ENCODE results near the gene RABGAP1L. TPM values are rescaled to one million over a fixed set of nuclear protein-coding genes. Genes with fewer than 3 reads are reported as not detected.
"Not testable (repeated sequence)": the region's sequence is repeated elsewhere in the genome, so short reads cannot be mapped to it uniquely, and the experiment has no call there.

Gene RABGAP1L
- total RNA-seq, 1 donor from 2014 or later, result 79.2 TPM

DNA sequence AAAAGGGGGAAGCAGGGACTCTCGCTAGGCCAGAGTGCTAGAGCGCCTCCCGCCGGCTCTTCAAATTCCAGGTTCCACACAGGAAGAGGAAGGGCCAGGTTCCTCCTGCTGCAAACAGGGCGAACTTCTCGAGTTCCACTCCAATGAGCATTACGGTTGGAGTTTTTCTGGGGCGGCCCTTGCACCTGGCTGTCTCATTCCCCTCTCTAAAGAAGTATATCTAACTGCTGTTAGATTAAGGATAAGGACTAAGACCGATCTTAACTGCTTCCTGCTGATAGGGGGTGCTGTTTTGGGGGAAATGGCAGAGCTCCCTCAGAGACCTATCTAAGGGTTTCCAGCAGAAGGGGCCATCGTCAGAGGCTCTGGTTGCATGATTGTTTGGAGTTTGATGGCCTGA is 138.0 kb downstream of the RABGAP1L start:
- no peak for DNase-seq (ENCODE audit: low read depth)

DNA sequence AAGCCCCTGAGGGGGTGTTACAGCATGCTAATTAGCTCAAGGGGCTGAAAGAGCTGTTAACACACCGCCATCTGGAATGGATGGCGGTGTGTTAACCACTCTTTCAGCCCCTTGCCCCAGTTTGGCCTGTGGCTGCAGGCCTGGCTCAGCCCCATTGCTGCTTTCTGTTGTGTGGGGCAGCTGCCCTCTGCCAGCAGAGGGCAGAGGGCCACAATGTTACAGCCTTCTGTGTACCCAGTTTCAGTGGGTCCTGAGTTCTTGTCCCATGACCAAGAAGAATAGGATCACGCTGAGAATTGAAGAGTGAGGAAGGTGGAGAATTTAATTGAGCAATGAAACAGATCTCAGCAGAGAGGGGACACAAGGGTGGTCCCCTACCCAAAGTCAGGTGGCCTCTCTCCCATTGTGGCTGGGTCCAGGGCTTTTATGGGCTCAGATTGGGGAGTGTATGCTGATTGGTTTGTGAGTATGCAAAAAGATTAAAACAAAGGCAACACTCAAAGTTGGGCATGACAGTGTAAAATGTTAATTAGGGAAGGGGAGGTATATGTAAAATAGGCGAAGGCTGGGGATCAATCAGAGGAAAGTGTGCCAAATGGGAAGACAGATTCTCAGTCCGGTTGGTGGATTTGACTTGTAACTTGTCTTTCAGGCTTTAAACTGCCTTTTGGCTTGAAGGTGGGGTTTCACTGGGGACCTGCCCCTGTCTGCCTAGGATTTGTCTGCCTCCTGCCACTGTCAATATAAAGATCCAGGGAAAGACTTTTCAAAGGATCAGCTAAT is 142.2 kb downstream of the RABGAP1L start:
- no peak for DNase-seq (ENCODE audit: low read depth)

DNA sequence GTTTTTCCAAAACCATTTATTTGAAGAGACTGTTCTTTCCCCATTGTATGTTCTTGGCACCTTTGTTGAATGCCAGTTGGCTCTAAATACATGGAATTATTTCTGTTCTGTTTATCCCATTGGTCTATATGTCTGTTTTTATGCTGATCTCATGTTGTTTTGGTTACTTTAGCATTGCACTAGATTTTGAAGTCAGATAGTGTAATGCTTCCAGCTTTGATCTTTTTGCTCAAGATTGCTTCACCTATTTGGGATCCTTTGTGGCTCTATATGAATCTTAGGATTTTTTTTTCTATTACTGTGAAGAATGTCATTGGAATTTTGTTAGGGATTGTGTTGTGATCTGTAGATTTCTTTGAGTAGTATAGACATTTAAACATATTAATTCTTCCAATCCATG is 149.3 kb downstream of the RABGAP1L start:
- no peak for DNase-seq (ENCODE audit: low read depth)

DNA sequence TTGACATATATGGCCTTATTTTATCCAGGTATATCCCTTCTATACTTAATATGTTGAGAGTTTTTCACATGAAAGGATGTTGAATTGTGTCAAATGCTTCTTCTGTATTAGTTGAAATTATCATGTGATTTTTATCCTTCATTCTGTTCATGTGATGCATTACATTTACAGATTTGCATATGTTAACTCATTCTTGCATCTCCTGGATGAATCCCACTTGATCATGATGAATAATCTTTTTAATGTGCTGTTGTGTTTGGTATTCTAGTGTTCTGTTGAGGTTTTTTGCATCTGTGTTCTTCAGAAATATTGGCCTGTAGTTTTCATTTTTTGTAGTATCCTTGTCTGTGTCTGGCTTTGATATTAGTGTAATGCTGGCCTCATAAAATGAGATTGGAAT is 150.2 kb downstream of the RABGAP1L start:
- no peak for DNase-seq (ENCODE audit: low read depth)

DNA sequence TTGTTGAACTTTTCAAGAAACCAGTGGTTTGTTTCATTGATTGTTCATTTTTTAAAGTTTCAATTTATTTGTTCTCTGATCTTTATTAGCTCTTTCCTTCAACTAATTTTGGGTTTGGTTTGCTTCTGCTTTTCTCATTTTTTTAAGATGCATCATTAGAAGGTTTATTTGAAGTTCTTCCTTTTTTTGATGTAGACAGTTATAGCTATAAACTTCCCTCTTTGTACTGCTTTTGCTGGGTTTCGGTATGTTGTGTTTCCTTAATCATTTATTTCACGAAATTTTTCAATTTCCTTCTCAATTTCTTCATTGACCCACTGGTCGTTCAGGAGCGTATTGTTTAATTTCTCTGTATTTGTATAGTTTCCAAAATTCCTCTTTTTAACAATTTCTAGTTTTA is 155.1 kb downstream of the RABGAP1L start:
- DNase-seq (ENCODE audit: low read depth), result no peak

DNA sequence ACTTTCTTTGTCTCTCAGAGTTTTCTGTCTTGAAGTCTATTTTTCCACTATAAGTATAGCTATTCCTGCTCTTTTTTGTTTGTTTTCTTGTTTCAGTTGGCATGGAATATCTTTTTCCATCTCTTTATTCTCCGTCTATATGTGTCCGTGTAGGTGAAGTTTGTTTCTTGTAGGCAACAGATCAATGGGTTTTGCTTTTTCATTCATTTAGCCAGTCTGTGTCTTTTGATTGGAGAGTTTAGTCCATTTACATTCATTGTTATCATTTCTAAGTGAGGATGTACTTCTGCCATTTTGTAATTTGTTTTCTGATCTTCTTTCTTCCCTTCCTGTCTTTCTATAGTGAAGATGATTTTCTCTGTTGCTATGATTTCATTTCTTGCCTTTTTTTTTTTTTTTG is 155.9 kb downstream of the RABGAP1L start:
- no peak for DNase-seq (ENCODE audit: low read depth)

DNA sequence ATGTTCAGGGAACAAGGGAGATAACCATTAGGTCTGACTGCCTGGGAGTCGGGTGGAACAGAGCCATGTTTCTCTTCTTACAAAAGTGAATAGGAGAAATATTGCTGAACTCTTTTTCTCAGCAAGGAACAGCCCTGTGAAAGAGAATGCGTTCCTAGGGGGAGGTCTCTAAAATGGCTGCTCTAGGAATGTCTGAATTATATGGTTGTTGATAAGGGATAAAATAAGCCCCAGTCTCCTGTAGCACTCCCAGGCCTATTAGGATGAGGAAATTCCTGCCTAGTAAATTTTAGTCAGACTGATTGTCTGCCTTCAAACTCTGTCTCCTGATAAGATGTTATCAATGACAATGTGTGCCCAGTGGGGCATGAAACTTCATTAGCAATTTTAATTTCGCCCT is 161.6 kb downstream of the RABGAP1L start:
- DNase-seq (ENCODE audit: low read depth), result not testable (repeated sequence)

DNA sequence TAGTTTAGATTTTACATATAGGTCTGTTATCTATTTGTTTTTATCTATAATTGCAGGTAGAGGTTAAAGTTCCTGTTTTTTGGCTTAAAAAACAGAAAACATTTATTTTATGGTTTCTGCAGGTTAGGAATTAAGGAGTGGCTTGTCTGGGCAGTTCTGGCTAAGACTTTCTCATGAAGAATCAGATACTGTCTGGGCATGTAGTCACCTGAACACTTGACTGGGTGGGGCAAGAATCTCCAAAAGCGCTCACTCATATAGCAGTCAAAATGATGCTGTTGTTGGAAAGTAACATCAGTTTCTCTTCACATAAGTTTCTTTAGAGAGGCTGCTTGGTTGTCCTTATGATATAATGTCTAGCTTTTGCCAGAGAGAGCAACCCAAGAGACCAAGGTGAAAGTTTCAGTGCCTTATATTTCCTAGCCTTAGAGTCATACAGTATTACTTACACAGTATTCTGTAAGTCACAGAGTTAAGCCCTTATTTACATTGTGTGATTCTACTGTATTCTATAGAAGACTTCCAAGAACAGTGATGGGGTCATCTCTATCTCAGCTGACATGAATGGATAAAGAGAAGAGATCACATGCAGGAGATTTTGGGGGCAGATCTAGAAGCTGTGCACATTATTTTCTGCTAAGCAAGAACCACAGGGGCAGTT is 163.0 kb downstream of the RABGAP1L start:
- no peak for DNase-seq (ENCODE audit: low read depth)

DNA sequence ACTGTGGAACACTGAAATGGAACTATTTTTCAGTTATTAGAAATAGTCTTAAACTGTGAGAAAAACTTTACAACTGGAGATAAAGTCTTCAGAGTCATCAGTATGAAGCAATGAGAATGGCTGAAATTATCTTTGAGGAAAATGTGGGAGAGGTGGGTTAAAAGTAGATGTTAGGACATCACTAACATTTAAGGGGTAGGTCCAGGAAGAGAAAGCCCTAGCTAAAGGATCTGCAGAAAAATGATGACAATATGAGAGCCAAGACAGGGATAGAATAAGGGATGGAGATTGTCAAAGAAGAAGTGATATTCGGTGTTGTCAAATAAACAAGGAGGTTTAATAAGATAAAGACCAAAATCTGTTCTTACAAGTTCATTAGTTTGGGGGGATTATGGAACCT is 165.2 kb downstream of the RABGAP1L start:
- no peak for DNase-seq (ENCODE audit: low read depth)

DNA sequence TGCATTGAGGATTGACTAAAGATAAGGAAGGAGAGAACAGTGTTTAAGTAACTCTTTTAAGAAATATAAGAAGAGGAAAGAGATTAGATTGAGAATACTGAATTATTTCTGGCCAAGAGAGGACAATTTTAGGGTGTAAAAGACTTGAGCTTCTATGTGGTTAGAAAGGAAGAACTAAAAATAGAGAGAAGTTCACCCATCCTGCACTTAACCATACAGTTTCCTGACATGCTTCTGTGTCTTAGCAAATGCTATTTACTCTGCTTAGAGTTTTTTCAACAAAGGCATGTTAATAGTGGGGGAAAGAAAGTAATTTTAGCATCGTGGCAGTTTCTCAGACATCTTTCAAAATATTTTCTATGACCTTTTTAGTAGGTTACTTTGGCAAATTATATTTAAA is 165.6 kb downstream of the RABGAP1L start:
- no peak for DNase-seq (ENCODE audit: low read depth)

DNA sequence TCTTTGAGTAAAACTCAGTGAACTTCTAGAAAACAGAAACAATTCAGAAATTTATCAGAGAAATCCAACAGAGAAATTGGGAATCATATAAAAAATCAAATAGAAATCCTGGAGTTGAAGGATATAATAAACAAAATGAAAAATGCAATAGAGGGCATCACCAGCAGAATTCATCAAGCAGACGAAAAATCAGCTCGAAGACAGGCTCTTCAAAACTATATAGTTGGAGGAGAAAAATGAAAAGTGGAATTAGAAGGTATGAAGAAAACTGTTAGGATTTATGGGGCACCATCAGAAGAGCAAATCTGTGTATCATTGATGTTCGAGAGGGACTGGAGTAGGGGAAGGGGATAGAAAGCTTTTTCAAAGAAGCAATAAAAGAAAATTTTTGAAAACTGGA is 167.0 kb downstream of the RABGAP1L start:
- no peak for DNase-seq (ENCODE audit: low read depth)

DNA sequence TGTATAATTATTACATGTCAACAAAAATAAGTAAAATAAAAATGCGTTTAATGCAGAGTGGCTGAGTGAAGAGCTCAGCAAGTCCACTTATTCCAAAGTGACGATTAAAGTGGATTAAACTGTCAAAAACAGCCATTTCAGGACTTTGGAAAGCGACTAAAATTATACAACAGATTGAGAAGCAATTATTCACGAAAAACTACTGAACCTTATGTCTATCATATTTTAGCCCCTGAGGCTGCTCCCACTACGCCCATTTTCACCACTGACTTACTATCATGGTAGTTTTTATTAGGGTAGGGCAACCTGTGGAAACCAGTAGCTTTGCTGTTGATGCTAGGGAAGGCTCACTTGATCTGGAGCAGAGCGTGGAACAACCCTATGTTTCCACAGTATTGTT is 174.1 kb downstream of the RABGAP1L start:
- no peak for DNase-seq (ENCODE audit: low read depth)

DNA sequence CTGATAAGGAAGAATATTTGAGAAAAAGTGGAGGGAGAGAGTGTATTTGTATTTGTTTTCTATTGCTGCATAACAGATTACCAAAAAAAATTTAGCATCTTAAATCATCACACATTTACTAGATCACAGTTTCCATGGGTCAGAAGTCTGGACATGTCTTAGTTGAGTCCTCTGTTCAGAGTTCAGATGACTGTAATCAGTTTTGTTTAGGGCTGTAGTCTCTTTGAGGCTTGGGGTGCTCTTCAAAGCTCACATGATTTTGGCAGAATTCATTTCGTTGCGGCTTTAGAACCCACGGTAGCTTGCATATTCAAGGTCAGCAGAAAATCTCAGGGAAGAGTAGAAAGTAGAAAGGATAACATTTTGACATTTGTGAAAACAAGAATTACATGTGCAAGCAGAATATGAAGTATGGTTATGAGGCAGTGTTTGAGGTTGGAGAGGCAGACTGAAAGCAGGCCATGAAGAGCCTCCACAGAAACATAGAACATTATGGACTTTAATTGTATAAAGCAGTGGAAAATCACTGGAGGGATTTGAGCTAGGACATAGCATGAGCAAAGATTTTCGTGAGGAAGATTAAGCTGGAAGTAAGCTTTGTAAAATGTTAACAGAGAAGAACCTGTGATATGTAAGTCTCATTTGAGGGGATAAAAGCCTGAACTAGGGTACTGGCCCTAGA is 177.8 kb downstream of the RABGAP1L start:
- DNase-seq (ENCODE audit: low read depth), result no peak

DNA sequence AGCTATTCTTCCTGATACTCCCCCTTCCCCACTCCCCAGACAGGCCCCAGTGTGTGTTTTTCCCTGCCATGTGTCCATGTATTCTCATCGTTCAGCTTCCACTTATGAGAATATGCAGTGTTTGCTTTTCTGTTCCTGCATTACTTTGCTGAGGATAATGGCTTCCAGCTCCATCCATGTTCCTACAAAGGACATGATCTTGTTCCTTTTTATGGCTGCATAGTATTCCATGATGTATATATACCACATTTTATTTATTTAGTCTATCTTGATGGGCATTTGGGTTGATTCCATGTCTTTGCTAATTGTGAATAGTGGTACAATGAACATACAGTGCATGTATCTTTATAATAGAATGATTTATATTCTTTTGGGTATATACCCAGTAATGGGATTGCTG is 181.1 kb downstream of the RABGAP1L start:
- DNase-seq (ENCODE audit: low read depth), result not testable (repeated sequence)

DNA sequence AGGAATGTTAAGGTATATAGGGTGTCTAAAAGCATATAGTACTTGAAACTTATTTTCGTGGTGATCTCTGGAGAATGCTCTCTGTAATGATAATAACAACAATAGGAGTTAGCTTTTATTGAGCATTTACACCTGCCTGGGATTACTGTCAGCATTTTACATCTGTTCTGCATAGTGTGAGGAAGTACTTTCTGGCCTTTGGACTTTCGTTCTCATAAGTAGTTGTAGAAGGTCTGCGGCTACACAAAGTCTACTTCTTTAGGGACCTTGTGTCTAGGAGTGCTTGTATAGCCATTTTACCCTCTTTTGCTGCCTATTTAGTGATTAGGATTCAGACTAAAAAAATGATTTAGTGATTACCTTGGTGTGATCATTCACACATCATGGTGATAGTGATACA is 184.8 kb downstream of the RABGAP1L start:
- no peak for DNase-seq (ENCODE audit: low read depth)

DNA sequence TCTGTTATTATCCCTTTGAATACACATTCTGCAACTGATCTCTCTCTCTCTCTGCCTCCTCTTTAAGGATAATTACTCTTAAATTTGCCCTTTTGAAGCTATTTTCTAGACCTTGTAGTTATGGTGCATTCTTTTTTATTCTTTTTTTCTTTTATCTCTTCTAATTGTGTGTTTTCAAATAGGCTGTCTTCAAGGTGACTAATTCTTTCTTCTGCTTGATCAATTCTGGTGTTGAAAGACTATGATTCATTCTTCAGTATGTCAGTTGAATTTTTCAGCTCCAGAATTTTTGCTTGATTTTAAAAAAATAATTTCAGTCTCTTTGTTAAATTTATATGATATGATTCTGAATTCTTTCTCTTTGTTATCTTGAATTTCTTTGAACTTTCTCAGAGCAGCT is 192.8 kb downstream of the RABGAP1L start:
- peak; percentile 76 for DNase-seq (ENCODE audit: low read depth)

DNA sequence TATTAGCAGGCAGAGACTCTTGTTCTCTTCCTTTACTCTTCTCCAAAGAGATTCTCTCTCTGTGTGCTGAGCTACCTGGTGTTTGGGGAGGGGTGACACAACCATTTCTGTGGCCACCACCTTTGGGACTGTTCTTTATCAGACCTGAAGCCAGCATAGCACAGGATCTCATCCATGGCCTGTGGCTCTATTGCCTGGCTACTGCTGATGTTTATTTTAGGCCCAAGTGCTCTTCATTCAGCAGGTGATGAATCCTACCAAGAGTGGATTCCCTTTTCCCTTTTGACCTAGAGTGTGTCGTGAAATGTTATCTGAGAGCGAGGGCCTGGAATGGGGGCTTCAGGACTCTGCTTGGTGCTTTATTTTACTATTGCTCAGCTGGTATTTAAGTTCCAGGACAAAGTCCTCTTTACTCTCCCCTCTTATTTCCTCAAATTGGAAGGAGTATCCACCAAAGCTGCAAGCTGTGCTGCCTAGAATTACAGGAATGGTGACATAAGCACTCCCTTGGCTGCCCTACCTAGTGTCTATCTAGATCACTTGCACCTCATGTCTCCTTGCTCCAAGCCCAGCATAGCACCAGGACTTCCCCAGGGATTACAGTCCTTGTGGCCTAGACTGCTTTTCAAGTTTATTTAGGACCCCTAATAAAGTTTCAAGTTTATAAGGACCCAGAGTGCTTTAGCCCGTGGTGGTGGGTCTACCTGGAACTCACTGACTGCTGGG is 193.7 kb downstream of the RABGAP1L start:
- DNase-seq (ENCODE audit: low read depth), result no peak

DNA sequence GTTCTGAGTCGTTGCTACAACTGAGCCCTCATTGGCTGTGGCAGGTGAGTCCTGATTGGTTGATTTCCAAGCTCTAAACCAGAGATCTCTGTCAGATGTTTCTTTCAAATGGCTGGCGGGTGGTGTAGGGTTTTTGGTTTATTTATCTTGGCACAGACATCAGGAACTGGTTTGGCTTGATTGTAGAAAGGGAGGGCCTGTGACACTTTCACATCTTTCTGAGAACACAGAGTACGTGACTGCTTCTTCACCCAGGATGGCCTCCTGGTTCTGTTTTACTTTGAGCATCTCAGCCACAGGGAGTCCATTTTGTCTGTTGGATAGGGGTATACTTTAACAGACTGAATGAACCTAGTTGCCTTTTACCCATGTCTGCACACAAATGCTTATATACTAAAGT is 199.0 kb downstream of the RABGAP1L start:
- no peak for DNase-seq (ENCODE audit: low read depth)

DNA sequence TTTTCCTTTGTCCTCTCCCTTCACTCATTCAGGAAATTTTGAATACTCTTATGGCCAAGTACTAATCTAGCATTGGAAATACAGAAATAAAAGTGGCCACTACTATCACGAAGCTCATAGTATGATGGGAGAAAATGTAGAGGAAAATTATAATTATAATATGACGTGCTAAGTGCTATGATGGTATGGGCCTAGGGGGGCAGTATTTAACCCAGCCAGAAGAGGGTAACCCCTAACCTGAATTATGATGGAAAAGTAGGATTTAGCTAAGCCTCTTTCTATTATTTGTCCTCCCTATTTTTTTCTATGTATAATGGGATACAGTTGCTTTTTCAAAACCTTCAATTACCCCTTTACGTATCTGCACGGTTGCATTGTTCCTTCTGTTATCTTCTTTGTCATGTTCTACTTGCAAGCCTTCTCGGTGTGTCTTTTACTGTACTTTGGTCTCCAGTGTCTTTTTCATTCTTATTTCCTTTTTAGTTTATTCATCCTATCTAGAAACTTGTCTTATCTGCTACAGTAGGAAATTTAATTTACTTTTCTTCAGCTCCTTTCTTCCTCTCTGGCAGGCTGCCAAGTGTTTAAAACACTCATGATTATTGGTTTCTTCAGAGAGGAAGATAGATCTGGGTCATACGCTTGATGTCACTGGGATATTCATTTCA is 199.6 kb downstream of the RABGAP1L start:
- no peak for DNase-seq (ENCODE audit: low read depth)

DNA sequence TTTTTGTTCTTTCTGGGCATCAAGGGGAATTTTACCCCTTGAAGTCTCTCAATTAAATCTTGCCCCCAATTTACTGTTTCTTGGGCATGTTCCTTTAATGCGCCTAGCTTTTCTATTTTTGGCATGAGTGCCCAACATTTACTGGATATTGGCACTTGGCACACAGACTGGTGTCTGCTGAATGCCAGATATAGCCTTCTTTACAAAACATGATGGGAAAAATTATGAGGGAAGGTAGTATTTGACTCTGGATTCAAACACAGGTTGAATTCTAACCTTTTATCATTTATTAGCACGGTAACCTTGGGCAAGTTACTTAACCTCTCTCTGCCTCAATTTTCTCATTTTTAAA is 200.1 kb downstream of the RABGAP1L start:
- DNase-seq (ENCODE audit: low read depth), result no peak

DNA sequence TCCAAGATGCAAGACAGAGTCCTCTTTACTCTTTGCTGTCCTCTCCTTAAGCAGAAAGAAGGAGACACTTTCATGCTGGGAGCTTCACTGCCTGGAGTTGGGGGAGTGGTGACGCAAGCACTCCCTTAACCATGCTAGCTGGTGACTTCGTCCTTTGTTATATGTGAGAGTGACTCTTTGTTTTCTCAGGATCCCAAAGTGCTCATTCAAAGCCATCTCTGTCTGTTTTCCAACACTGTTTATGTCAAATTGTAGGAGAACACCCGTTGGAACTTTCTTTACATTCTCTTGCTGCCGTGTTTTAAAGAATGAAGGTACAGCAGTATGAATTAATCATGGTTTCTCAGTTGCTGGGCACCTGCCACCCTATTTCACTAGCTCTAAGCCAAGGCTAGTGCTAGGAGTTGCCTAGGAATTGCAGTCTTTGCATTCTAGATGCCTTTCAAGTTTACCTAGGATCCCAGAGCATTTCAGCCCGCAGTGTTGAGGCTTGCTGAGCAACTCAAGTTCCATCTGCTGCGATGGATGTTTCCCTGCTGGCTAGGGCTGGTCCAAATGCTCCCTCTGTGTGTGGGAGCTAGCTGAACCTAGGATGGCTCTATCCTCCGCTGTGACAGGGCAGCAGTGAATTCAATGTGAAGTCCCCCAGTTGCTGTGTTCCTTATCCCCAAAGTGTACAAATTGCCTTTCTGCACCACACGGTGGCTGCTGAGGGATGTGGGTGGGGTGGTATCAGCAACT is 205.8 kb downstream of the RABGAP1L start:
- DNase-seq (ENCODE audit: low read depth), result no peak

Measured in renal cortical epithelial cell (primary cell).